DMS79 (cell line): ENCODE measurements around the gene MALAT1.
A peak's percentile ranks its signal among the peaks of the same experiment; 100 is the strongest.

Experiments
- DNase-seq: peaks from one replicate; lab custom pipeline; 2025; lab: John Stamatoyannopoulos, UW

The MALAT1 gene

GRCh38 chr11:65540290-65541092 lies 41.6 kb downstream of the MALAT1 start:
- DNase-seq, result no peak

- no peak for DNase-seq
Measured at GRCh38 chr11:65541093-65541982, 42.5 kb downstream of the MALAT1 start.

- DNase-seq, result no peak
Measured at GRCh38 chr11:65542738-65543390, 44.0 kb downstream of the MALAT1 start.

GRCh38 chr11:65545853-65546216 lies 47.0 kb downstream of the MALAT1 start:
- DNase-seq, result no peak

DNA sequence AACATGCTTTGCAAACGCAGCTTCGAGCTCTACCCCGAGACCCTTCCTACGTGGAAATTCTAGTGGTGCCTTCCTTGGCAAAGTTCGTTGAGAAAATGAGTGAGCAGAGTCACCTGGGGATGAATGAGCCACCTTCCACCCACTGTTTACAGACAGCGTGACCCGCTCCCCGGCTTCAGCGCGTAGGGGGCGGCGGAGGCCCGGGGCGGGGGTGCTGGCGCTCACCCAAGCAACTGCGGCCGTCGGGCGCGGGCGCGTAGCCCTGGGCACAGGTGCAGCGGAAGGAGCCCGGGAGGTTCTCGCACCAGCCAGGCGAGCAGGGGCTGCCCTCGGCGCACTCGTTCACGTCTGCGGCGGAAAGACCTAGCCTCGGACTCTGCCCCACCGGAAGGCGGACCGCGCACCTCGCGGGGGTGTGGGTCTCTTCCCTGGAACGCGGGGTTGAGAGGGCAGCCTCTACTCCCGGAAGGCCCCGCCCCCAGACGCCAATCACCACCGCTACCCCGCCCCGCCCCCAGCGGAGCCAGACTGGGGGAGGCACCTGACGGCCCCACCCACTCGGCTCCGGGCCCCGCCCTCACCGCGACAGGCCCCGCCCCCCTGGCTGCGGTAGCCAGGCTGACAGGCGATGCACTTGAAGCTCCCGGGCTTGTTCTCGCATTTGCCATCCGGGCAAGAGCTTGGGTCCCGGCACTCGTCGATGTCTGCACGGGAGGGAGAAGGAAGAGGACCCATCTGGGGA lies 47.5 kb downstream of the MALAT1 start:
- peak; percentile 88 for DNase-seq

- DNase-seq, result no peak
Measured at GRCh38 chr11:65547446-65548125, 48.7 kb downstream of the MALAT1 start.

DNA sequence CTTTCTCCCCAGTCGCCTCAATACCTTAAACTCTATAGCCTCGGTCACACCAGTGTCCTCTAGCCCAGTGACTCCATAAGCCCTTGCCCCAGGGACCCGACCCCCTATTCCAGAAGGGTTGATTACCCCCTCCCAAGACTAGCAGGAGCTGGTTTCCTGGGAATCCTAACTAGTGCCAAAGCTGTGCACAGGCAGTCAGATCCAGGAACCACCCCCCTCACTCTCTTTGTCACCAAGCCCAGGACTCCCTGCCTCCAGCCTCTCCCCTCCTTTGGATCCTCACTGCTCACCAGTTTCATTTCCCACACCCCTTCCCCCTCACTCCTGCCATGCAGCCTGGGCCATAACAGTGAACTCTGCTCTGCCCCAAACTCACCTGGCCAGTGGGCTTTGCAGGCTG lies 49.5 kb downstream of the MALAT1 start:
- DNase-seq, result no peak

DNA sequence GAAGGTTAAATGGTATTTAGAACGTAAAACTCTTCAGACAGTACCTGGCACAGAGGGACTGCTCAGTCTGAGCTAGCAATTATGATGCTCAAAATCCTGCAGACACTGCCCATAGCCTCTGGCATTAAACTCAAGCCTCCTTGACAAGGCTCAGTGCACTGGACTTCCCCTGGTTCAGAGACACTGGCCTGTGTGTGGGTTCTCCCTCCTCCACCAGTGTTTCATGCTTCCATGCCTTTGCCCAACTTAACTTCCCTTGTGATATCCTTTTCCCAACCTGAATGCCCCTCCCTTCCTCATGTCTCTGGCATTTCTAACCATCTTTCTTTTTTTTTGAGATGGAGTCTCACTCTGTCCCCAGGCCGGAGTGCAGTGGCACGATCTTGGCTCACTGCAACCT lies 50.3 kb downstream of the MALAT1 start:
- DNase-seq, result no peak

DNA sequence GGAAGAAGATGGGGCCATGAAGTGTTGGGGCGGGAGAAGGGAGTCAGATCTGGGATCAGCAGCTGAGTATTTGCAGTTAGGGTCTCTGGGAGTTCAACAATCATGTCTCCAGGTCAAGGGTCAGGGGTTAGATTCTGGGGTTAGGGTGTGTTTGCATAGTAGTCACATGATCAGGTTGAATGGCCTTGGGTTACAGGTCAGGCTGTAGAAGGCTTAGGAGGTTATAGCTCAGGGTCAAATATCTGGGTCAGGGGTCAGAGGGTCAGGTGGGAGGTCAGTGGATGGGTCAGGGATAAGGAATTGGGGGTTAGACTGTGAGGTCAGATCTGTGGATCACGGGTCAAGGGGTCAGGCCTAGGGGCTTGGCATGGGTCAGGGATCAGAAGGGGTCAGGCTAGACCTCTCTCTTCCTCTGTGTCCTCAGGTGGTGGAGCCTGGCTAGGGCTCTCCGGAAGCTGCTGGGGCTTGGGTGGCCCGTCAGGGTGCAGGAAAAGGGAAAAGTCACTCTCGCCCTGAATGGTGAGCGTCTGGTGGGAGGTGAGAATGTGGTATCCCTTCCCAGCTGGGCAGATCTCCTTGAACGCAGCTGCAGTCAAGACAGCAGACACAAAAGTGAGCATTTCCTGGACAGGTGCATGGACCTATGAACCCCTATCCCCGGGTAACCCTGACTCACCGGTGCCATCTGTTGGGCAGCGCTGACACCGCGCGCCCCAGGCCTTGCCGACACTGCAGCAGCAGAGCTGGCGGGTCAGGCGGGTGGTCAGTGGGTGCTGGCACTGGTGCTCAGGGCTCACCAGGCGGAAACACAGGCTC lies 52.9 kb downstream of the MALAT1 start:
- peak; percentile 75 for DNase-seq

DNA sequence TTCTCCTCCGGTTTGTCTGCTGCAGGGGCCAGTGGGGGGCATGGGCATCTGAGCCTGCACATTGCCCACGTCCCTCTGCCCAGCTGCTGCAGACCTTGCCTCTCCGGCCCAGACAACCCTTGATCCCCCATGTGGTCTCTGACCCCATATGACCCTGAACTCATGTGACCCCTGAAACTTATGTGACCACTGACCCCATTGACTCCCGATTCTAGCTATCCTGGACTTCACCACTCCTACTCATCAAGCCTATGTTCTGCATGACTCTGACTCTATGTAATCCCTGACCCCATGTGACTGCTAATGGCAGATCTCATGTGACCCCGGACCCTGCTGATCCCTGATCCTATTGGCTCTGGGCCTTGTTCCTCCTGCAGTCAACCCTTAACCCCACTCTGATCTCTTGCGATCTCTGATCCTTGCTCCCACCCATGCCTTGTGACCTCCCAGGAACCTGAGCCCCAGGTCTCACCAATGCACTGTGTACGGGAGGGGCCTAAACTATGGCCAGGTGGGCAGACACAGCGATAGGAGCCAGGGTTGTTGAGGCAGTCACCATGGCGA lies 53.6 kb downstream of the MALAT1 start:
- no peak for DNase-seq

- DNase-seq, result no peak
Measured at GRCh38 chr11:65553301-65554001, 54.6 kb downstream of the MALAT1 start.

DNA sequence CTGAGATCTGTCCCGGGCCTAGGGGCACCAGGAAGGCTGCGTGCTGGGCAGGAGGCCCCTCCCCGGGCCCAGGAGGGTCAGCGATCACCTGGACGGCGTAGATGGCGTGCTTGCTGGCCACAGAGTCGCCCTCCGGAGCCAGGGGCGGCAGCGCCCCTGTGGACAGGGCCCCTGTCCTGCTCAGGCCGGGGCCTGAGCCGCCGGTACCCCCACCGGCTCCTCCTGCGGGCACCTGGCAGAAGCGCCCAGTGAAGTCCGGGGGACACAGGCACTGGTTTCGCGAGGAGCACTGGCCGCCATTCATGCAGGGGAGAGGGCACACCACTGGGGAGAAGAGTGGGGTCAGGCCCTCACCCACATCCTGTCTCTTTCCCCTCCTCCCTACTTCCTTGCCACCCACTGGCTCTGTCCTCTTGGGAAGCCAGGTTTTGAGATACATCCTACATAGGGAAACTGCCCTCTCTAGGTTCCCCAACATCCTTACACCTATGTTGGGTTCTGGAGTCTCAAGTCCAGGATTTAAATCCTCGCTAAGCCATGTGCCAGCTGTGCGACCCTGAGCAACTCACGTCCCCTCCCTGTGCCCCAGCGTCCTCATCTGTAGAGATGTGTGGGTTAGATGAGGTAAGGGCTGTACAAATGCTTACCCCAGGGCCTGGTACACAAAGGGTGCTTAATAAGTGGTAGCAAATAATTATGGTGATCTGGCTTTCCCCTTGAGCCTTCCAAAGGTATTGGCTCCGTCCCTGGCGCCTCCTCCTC lies 55.4 kb downstream of the MALAT1 start:
- DNase-seq, result no peak

DNA sequence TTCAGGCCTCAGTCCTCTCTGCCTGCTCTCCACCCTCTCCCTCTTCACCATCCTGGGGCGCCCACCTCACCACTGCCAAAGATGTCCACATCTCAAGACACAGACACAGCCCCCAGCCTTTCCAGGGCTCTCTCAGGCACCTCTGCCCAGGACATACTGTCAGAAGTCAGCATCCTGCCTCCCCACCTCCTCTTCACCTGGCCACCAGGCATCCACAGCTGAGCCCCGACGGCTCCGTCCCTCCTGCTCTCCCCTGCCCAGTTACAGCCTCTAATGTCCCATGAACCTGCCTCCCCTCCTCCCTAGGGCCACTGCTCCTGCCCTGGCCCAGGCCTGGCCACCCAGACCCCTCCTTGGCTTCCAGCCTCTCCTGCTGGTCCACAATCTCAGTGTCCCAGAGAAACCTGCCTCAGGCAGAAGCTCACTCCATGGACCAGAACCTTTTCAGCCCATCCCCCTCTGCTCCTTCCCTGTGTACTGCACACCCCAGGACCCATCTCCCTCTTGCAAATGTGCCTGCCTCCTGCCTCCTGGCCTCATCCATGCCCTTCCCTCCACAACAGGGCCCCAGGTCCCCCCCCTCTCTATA lies 56.1 kb downstream of the MALAT1 start:
- DNase-seq, result no peak

DNA sequence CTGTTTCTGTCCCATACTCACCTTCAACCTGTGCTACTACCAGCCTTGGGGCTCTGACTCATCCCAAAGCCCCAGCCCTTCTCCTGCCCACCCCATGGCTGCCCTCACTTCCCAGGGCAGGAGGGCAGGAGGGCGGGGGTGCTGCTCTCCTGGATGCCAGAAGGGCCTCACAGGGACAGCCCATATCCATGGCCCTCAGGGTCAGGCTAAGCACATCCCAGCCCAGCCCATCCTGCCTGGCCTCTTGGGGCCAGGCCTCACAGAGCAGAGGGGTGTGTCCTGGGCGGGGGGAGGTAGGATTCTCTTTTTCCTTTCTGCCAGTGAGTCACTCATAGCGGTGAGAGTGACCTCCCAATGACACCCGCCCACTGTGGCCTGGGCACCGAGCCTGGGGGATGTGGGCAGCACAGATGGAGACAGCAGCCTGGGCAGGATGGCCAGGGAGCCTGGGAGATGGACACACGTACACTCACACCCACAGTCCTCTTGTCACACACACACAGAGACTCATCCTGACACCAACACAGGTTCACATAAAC lies 56.9 kb downstream of the MALAT1 start:
- no peak for DNase-seq
